ENCODE results near the gene BRSK1. TPM values are rescaled to one million over a fixed set of nuclear protein-coding genes. Genes with fewer than 3 reads are reported as not detected.

The BRSK1 gene
- polyA plus RNA-seq, 3 donors = not detected

DNA sequence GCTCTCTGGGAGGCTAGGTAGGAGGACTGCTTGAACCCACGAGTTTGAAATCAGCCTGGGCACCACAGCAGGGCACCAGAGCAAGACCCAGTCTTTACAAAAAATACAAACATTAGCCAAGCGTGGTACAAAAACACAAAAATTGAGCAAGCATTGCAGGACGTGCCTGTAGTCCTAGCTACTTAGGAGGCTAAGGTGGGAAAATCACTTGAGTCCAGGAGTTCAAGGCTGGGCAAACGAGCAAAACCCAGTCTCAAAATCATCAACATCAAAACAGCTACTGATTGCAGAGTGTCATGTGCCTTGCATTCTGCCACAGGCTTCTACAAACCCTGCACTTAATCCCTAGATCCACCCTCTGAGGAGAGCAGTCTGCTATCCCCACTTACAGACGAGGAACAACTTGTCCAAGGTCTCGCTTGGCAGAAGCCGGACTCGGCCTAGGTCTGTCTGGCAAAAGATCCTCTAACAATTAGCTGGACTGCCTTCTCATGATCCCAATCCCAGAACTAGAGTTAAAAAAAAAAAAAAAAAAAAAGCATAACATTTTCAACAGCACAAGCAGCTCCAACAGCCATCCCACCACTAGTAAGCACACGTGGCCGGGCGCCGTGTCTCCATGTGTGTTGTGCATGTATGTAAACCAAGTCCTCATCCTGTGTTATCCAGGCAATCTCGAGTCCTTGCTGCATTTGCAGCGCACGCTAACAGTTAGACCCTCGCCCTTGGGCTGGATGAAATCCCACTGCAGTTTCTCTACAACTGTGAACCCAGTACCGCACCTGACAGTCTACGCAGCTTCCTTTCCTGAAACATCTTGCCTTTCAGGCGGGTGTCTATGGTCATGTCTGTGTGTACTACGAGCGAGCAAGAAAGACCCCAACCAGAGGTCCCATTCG is 27.0 kb upstream of the BRSK1 start:
- H3K27ac Mint-ChIP-seq = peak overlapping the region; percentile 94 to 99 (median 98)
- Histone ChIP-seq H3K9me3 (replicated peaks in 1 of 2; ENCODE audit: control insufficient read depth in 1 of 2, insufficient read depth in 1 of 2, low read length in 2 of 2) (no peaks in the 10 kb centered on the region), H3K4me2 (replicated peaks; ENCODE audit: extremely low read depth, low read length, poor library complexity, severe bottlenecking) (peak overlapping the region; percentile 89), H3K27ac (ENCODE audit: low read depth in 1 of 2, low read length in 2 of 2) (peak overlapping the region; percentile 92), H3K79me2 (ENCODE audit: insufficient read depth, low read length) (peaks cover 71% of the 10 kb centered on the region), H3K4me3 (replicated peaks in 1 of 3; ENCODE audit: low read depth in 2 of 3, low read length in 3 of 3) (peak overlapping the region; percentile 61 to 94 (median 66)), H4K20me1 (ENCODE audit: insufficient read depth, low read length) (peaks cover 63% of the 10 kb centered on the region), H2AFZ (ENCODE audit: insufficient read depth, low read depth, low read length, poor library complexity, severe bottlenecking) (no peak overlapping the region), H3K9ac (ENCODE audit: insufficient read depth, low read length, poor library complexity, severe bottlenecking) (peak overlapping the region; percentile 93), H3K36me3 (replicated peaks in 1 of 2; ENCODE audit: control insufficient read depth in 1 of 2, insufficient read depth in 2 of 2, low read length in 2 of 2) (peaks cover 0 to under 1% of the 10 kb centered on the region in 2 donors), H3K4me1 (ENCODE audit: control insufficient read depth in 1 of 2, insufficient read depth in 2 of 2, low read length in 2 of 2) (peaks cover 66 to 71% of the 10 kb centered on the region in 2 donors), H3K27me3 (ENCODE audit: control insufficient read depth in 2 of 2, insufficient read depth in 2 of 2, low read length in 2 of 2) (no peaks in the 10 kb centered on the region)
- no peaks in the 10 kb centered on the region for H3K27me3 Mint-ChIP-seq (ENCODE audit: low read depth in 3 of 3)
- H3K4me1 Mint-ChIP-seq = peaks cover 68% of the 10 kb centered on the region
- no peak for DNase-seq
- H3K36me3 Mint-ChIP-seq = peaks cover 4 to 10% of the 10 kb centered on the region in 2 donors
- peak overlapping the region; percentile 98 to 100 for H3K4me3 Mint-ChIP-seq
- intact Hi-C loops (cut with micrococcal nuclease) = loop anchor here (5.0 to 10.0 kb wide), 2 partner anchors 40 to 142 kb away; partner anchors contain the start of gene PPP1R12C (in 1 of the 2)
- TF ChIP-seq, protein P1, sequence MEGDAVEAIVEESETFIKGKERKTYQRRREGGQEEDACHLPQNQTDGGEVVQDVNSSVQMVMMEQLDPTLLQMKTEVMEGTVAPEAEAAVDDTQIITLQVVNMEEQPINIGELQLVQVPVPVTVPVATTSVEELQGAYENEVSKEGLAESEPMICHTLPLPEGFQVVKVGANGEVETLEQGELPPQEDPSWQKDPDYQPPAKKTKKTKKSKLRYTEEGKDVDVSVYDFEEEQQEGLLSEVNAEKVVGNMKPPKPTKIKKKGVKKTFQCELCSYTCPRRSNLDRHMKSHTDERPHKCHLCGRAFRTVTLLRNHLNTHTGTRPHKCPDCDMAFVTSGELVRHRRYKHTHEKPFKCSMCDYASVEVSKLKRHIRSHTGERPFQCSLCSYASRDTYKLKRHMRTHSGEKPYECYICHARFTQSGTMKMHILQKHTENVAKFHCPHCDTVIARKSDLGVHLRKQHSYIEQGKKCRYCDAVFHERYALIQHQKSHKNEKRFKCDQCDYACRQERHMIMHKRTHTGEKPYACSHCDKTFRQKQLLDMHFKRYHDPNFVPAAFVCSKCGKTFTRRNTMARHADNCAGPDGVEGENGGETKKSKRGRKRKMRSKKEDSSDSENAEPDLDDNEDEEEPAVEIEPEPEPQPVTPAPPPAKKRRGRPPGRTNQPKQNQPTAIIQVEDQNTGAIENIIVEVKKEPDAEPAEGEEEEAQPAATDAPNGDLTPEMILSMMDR (IDR thresholded peaks at IDR 0.05) = no peak
- H3K9me3 Mint-ChIP-seq = peaks cover 0 to 2% (median 0%) of the 10 kb centered on the region in 7 donors
- 13% methylated on average over 7 of the region's 22 CpGs for WGBS (ENCODE audit: insufficient coverage)
